WTC11 (cell line): ENCODE results near the gene AKT1S1. TPM values are rescaled to one million over a fixed set of nuclear protein-coding genes. Genes with fewer than 3 reads are reported as not detected.
A peak's percentile ranks its signal among the peaks of the same experiment; 100 is the strongest.

Experiments used
- ATAC-seq: fragments of 200-7000 bp; cut with Tn5 transposase; 2 replicates; pipeline ENCODE4 v1.10.0; 2021; ENCODE audit warnings: mild to moderate bottlenecking, moderate library complexity
- CTCF ChIA-PET: fragments of 300-600 bp; sonication (Branson Sonifier 250); formaldehyde crosslinking; loops from one replicate; lab custom pipeline; 2021; ENCODE audit warnings: antibody characterized with exemption; lab: Charles Lee
- POLR2A ChIA-PET: fragments of 350-600 bp; sonication (Branson Sonifier 250); formaldehyde crosslinking; loops from one replicate; lab custom pipeline; 2021; ENCODE audit warnings: antibody characterized with exemption; lab: Charles Lee
- DNase-seq: peaks from one replicate; pipeline ENCODE4 v3.0.0; 2021; ENCODE audit warnings: low spot score
- H3K27ac Mint-ChIP-seq: 2 replicates; pipeline ENCODE4 v1.8.0; 2021; ENCODE audit warnings: mixed read lengths
- H3K27me3 Mint-ChIP-seq: 2 replicates; pipeline ENCODE4 v1.8.0; 2021; ENCODE audit warnings: low read depth, mild to moderate bottlenecking, moderate library complexity, mixed read lengths
- H3K36me3 Mint-ChIP-seq: 2 replicates; pipeline ENCODE4 v1.8.0; 2021; ENCODE audit warnings: mixed read lengths
- H3K4me1 Mint-ChIP-seq: 2 replicates; pipeline ENCODE4 v1.8.0; 2022; ENCODE audit warnings: mixed read lengths
- H3K4me3 Mint-ChIP-seq: 2 replicates; pipeline ENCODE4 v1.8.0; 2021; ENCODE audit warnings: mild to moderate bottlenecking, moderate library complexity, mixed read lengths
- H3K9me3 Mint-ChIP-seq: 2 replicates; pipeline ENCODE4 v1.8.0; 2021; ENCODE audit warnings: mixed read lengths
- IRF2 ChIP-seq: sonication (generic); formaldehyde crosslinking; IDR thresholded peaks from 2 replicates; pipeline ENCODE4 v1.8.0; 2022; ENCODE audit warnings: low read depth, missing genetic modification reagents, borderline replicate concordance
- OVOL2 ChIP-seq: fragments of 250-450 bp; sonication (Bioruptor Pico); IDR thresholded peaks from 2 replicates; pipeline ENCODE4 v1.9.0; 2021; ENCODE audit warnings: mild to moderate bottlenecking, borderline replicate concordance
- SP1 ChIP-seq: sonication (generic); formaldehyde crosslinking; conservative IDR thresholded peaks from 2 replicates; pipeline ENCODE4 v1.8.1; 2022; ENCODE audit warnings: missing genetic modification reagents
- ZNF416 ChIP-seq: fragments of 250-450 bp; sonication (Bioruptor Pico); IDR thresholded peaks from 2 replicates; pipeline ENCODE4 v1.9.0; 2021; ENCODE audit warnings: mild to moderate bottlenecking, inconsistent platforms
- ZNF671 ChIP-seq: fragments of 250-450 bp; sonication (Bioruptor Pico); IDR thresholded peaks from 2 replicates; pipeline ENCODE4 v1.8.0; 2021; ENCODE audit warnings: mild to moderate bottlenecking
- total RNA-seq: library from RNA; stranded (reverse); gene quantifications from 3 replicates; pipeline ENCODE4 v1.2.3, GENCODE V29; 2021
- TF ChIP-seq, protein P1 (sequence below): sonication (generic); formaldehyde crosslinking; IDR thresholded peaks from 2 replicates; pipeline ENCODE4 v1.8.1; 2022; ENCODE audit warnings: mild to moderate bottlenecking, moderate library complexity, missing genetic modification reagents
- TF ChIP-seq, protein P2 (sequence below): sonication (generic); formaldehyde crosslinking; IDR thresholded peaks from 2 replicates; pipeline ENCODE4 v1.8.0; 2023; ENCODE audit warnings: mild to moderate bottlenecking, missing genetic modification reagents
- TF ChIP-seq, protein P3 (sequence below): sonication (generic); formaldehyde crosslinking; IDR thresholded peaks from 2 replicates; pipeline ENCODE4 v1.8.1; 2023; ENCODE audit warnings: mild to moderate bottlenecking, missing genetic modification reagents
- TF ChIP-seq, protein P4 (sequence below): sonication (generic); formaldehyde crosslinking; IDR thresholded peaks from 2 replicates; pipeline ENCODE4 v1.8.1; 2022; ENCODE audit warnings: low read depth, missing genetic modification reagents, borderline replicate concordance
- TF ChIP-seq, protein P5 (sequence below): fragments of 250-450 bp; sonication (Bioruptor Pico); IDR thresholded peaks from 2 replicates; pipeline ENCODE4 v1.9.0; 2021; ENCODE audit warnings: mild to moderate bottlenecking
- TF ChIP-seq, protein P6 (sequence below): sonication (generic); formaldehyde crosslinking; IDR thresholded peaks from 2 replicates; pipeline ENCODE4 v1.8.1; 2023; ENCODE audit warnings: mild to moderate bottlenecking, missing genetic modification reagents, moderate library complexity
- TF ChIP-seq, protein P7 (sequence below): sonication (generic); formaldehyde crosslinking; IDR thresholded peaks from 2 replicates; pipeline ENCODE4 v1.8.0; 2022; ENCODE audit warnings: mild to moderate bottlenecking, missing genetic modification reagents
- TF ChIP-seq, protein P8 (sequence below): sonication (generic); formaldehyde crosslinking; IDR thresholded peaks from 2 replicates; pipeline ENCODE4 v1.8.0; 2022; ENCODE audit warnings: missing genetic modification reagents

The AKT1S1 gene
- total RNA-seq, 1 experiment from 2014 or later: 47.8 TPM

DNA sequence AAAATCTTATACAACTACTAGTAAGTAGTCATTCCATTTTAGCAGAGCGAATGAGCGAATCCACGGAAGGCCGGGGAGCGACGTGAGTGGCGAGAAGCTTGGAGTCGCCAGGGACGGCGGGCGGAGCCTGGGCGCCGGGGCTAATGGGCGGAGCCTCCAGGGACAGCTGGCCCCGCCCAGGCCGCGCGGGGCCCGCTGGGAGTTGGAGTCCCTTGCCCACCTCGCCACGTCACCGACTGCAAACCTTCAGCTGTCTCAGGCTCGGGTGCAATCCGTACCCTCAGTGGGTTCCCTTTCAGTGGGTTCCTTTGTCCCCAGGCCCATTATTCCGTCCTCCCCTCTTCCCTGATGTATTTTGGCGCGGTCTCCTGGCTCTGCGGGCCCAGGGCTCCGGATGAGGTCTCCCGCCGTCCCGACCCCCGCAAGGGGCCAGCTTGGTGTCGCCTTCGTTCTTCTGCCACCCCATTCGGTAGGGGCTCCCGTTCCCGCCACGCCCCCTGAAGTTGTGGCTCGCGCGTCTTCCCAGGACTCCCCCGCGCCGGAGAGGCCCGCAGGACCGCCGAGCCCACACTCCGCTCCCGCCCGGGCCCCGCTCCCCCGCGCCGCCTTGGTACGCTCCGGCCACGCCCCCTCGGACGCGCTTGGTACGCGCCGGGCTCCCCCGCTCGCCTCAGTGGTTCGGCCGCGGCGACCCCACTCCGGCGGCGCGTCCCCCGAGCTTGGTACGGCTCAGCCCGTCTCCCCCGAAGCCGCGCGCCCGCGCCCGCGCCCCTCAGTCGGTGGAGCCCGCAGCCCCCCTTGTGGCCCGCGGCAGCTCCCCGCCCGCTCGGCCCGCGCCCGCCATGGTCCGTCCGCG is 26.4 kb downstream of the AKT1S1 start, which contains the start of gene PTOV1 (continued):
- TF ChIP-seq, protein P1, sequence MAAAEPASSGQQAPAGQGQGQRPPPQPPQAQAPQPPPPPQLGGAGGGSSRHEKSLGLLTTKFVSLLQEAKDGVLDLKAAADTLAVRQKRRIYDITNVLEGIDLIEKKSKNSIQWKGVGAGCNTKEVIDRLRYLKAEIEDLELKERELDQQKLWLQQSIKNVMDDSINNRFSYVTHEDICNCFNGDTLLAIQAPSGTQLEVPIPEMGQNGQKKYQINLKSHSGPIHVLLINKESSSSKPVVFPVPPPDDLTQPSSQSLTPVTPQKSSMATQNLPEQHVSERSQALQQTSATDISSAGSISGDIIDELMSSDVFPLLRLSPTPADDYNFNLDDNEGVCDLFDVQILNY: peak; percentile 73; the same call in 1 of the 2 replicates

DNA sequence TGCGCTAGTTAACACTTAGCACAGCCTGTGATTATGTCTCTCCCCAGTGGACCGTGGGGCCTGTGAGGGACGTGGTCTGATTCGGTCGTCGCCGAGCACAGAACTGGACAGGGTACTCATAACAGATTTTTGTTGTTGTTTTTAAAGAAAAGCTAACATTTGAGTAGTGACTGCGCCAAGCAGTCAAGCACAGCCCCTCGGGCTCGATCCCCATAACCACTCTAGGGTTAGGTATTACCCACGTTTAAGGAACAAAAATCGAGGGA is 27.0 kb downstream of the AKT1S1 start:
- peaks cover 3% of the 10 kb centered on the region; the same call in 1 of the 2 replicates for H3K27me3 Mint-ChIP-seq
- CTCF ChIA-PET: interaction anchor here (0.6 to 2.5 kb wide), 12 partner anchors 9 to 280 kb away, joined by 3 to 22 read pairs (median 3); partner anchors contain the start of gene FUZ
- peaks cover 21% of the 10 kb centered on the region for H3K36me3 Mint-ChIP-seq
- peak overlapping the region; percentile 86 for H3K4me3 Mint-ChIP-seq
- TF ChIP-seq, protein P2, sequence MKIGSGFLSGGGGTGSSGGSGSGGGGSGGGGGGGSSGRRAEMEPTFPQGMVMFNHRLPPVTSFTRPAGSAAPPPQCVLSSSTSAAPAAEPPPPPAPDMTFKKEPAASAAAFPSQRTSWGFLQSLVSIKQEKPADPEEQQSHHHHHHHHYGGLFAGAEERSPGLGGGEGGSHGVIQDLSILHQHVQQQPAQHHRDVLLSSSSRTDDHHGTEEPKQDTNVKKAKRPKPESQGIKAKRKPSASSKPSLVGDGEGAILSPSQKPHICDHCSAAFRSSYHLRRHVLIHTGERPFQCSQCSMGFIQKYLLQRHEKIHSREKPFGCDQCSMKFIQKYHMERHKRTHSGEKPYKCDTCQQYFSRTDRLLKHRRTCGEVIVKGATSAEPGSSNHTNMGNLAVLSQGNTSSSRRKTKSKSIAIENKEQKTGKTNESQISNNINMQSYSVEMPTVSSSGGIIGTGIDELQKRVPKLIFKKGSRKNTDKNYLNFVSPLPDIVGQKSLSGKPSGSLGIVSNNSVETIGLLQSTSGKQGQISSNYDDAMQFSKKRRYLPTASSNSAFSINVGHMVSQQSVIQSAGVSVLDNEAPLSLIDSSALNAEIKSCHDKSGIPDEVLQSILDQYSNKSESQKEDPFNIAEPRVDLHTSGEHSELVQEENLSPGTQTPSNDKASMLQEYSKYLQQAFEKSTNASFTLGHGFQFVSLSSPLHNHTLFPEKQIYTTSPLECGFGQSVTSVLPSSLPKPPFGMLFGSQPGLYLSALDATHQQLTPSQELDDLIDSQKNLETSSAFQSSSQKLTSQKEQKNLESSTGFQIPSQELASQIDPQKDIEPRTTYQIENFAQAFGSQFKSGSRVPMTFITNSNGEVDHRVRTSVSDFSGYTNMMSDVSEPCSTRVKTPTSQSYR (CRISPR knock-in tag): no peak
- TF ChIP-seq, protein P3, sequence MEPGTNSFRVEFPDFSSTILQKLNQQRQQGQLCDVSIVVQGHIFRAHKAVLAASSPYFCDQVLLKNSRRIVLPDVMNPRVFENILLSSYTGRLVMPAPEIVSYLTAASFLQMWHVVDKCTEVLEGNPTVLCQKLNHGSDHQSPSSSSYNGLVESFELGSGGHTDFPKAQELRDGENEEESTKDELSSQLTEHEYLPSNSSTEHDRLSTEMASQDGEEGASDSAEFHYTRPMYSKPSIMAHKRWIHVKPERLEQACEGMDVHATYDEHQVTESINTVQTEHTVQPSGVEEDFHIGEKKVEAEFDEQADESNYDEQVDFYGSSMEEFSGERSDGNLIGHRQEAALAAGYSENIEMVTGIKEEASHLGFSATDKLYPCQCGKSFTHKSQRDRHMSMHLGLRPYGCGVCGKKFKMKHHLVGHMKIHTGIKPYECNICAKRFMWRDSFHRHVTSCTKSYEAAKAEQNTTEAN (CRISPR knock-in tag): no peak
- TF ChIP-seq ZNF416 (CRISPR knock-in tag) (no peak), ZNF671 (no peak), IRF2 (CRISPR knock-in tag) (no peak), OVOL2 (CRISPR knock-in tag) (no peak)
- TF ChIP-seq, protein P4, sequence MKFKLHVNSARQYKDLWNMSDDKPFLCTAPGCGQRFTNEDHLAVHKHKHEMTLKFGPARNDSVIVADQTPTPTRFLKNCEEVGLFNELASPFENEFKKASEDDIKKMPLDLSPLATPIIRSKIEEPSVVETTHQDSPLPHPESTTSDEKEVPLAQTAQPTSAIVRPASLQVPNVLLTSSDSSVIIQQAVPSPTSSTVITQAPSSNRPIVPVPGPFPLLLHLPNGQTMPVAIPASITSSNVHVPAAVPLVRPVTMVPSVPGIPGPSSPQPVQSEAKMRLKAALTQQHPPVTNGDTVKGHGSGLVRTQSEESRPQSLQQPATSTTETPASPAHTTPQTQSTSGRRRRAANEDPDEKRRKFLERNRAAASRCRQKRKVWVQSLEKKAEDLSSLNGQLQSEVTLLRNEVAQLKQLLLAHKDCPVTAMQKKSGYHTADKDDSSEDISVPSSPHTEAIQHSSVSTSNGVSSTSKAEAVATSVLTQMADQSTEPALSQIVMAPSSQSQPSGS: no peak
- TF ChIP-seq, protein P5, sequence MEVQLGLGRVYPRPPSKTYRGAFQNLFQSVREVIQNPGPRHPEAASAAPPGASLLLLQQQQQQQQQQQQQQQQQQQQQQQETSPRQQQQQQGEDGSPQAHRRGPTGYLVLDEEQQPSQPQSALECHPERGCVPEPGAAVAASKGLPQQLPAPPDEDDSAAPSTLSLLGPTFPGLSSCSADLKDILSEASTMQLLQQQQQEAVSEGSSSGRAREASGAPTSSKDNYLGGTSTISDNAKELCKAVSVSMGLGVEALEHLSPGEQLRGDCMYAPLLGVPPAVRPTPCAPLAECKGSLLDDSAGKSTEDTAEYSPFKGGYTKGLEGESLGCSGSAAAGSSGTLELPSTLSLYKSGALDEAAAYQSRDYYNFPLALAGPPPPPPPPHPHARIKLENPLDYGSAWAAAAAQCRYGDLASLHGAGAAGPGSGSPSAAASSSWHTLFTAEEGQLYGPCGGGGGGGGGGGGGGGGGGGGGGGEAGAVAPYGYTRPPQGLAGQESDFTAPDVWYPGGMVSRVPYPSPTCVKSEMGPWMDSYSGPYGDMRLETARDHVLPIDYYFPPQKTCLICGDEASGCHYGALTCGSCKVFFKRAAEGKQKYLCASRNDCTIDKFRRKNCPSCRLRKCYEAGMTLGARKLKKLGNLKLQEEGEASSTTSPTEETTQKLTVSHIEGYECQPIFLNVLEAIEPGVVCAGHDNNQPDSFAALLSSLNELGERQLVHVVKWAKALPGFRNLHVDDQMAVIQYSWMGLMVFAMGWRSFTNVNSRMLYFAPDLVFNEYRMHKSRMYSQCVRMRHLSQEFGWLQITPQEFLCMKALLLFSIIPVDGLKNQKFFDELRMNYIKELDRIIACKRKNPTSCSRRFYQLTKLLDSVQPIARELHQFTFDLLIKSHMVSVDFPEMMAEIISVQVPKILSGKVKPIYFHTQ: no peak
- H3K27ac Mint-ChIP-seq: peak overlapping the region; percentile 95
- ATAC-seq (no peak; the same call in 1 of the 2 replicates), DNase-seq (no peak)
- POLR2A ChIA-PET: interaction anchor here (0.8 to 2.6 kb wide), 9 partner anchors 11 to 104 kb away, joined by 3 to 13 read pairs (median 5); partner anchors contain the start of genes AKT1S1, AP2A1, FUZ and TBC1D17
- peaks cover 10% of the 10 kb centered on the region for H3K9me3 Mint-ChIP-seq
- peaks cover 22% of the 10 kb centered on the region for H3K4me1 Mint-ChIP-seq

DNA sequence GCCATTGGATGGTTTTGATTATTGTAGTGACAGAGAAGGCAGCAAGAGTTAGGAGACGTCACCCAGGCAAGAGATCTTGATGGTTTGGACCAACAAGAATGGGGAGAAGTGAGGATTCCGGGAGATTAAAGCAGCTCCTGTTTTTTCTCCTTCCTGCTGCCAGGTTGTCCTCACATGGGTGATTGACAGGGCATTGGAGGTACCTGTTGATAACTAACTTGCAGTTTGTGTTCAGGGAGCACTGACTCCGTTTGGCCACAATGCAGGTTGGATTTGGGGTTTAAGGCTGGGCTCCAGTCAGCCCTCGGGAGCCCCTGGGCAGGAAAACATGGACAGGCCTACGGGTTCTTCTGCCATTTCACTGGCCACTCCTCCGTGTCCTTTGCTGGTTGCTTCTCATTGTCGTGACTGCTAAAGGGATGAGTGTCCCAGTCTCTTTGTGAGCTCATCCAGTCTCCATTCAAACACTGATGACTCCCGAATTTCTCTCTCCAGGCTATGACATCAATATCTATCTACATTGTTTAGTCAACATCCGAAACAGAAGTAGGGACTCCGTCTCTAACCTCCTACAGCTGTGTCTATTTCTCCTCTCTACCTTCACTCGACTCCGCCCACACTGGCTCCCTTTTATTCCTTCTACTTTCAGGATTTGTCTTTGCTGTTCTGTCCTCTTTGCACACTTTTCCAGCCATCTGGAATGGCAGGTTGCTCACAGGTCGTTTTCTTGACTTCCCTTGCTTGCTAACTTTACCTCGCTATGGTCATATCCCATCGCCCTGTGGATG is 27.5 kb downstream of the AKT1S1 start:
- Mint-ChIP-seq H3K9me3 (peaks cover 10% of the 10 kb centered on the region), H3K36me3 (peaks cover 21% of the 10 kb centered on the region), H3K4me1 (peaks cover 22% of the 10 kb centered on the region), H3K4me3 (peak overlapping the region; percentile 86), H3K27ac (peak overlapping the region; percentile 95; the same call in 1 of the 2 replicates), H3K27me3 (peaks cover 3% of the 10 kb centered on the region; the same call in 1 of the 2 replicates)
- ChIA-PET POLR2A (interaction anchor here (1.2 to 2.6 kb wide), 4 partner anchors 12 to 36 kb away, joined by 3 to 13 read pairs (median 6); partner anchors contain the start of gene FUZ), CTCF (interaction anchor here (0.6 to 2.5 kb wide), 6 partner anchors 10 to 98 kb away, joined by 3 to 22 read pairs (median 4); partner anchors contain the start of gene FUZ)
- no peak for DNase-seq
- ATAC-seq: no peak
- TF ChIP-seq SP1: no peak
- TF ChIP-seq, protein P1: no peak
- TF ChIP-seq, protein P6, sequence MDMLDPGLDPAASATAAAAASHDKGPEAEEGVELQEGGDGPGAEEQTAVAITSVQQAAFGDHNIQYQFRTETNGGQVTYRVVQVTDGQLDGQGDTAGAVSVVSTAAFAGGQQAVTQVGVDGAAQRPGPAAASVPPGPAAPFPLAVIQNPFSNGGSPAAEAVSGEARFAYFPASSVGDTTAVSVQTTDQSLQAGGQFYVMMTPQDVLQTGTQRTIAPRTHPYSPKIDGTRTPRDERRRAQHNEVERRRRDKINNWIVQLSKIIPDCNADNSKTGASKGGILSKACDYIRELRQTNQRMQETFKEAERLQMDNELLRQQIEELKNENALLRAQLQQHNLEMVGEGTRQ (CRISPR knock-in tag): no peak
- TF ChIP-seq, protein P7, sequence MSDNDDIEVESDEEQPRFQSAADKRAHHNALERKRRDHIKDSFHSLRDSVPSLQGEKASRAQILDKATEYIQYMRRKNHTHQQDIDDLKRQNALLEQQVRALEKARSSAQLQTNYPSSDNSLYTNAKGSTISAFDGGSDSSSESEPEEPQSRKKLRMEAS (CRISPR knock-in tag): no peak
- TF ChIP-seq, protein P8, sequence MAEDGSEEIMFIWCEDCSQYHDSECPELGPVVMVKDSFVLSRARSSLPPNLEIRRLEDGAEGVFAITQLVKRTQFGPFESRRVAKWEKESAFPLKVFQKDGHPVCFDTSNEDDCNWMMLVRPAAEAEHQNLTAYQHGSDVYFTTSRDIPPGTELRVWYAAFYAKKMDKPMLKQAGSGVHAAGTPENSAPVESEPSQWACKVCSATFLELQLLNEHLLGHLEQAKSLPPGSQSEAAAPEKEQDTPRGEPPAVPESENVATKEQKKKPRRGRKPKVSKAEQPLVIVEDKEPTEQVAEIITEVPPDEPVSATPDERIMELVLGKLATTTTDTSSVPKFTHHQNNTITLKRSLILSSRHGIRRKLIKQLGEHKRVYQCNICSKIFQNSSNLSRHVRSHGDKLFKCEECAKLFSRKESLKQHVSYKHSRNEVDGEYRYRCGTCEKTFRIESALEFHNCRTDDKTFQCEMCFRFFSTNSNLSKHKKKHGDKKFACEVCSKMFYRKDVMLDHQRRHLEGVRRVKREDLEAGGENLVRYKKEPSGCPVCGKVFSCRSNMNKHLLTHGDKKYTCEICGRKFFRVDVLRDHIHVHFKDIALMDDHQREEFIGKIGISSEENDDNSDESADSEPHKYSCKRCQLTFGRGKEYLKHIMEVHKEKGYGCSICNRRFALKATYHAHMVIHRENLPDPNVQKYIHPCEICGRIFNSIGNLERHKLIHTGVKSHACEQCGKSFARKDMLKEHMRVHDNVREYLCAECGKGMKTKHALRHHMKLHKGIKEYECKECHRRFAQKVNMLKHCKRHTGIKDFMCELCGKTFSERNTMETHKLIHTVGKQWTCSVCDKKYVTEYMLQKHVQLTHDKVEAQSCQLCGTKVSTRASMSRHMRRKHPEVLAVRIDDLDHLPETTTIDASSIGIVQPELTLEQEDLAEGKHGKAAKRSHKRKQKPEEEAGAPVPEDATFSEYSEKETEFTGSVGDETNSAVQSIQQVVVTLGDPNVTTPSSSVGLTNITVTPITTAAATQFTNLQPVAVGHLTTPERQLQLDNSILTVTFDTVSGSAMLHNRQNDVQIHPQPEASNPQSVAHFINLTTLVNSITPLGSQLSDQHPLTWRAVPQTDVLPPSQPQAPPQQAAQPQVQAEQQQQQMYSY (CRISPR knock-in tag): no peak
